Mesodermal cell (in vitro differentiated cells): ENCODE results near the gene TNS3.
"Not testable (repeated sequence)": the region's sequence is repeated elsewhere in the genome, so short reads cannot be mapped to it uniquely, and the experiment has no call there.

ENCODE experiments used
- H3K27ac ChIP-seq: 2 replicates; pipeline ENCODE4 v1.7.0; 2013; ENCODE audit warnings: mild to moderate bottlenecking, low read depth, low read length, moderate library complexity; ENCODE audit not compliant: severe bottlenecking
- H3K36me3 ChIP-seq: 2 replicates; pipeline ENCODE4 v1.7.1; 2013; ENCODE audit warnings: mild to moderate bottlenecking, low read length, moderate library complexity; ENCODE audit not compliant: control insufficient read depth, insufficient read depth
- H3K4me1 ChIP-seq: one replicate; pipeline ENCODE4 v1.7.1; 2013; ENCODE audit warnings: mild to moderate bottlenecking, low read length; ENCODE audit not compliant: insufficient read depth, control insufficient read depth, poor library complexity, severe bottlenecking
- H3K4me3 ChIP-seq: 2 replicates; pipeline ENCODE4 v1.7.0; 2013; ENCODE audit warnings: low read length, control low read depth, mild to moderate bottlenecking; ENCODE audit not compliant: insufficient read depth, poor library complexity, severe bottlenecking; ENCODE audit errors: extremely low read depth
- H3K9me3 ChIP-seq: 2 replicates; pipeline ENCODE4 v1.7.1; 2013; ENCODE audit warnings: mild to moderate bottlenecking, low read length, moderate library complexity; ENCODE audit not compliant: control insufficient read depth
- WGBS, 2 experiments: methylation state at CpG; one replicate each; pipeline ENCODE4 v1.1.5; 2013; ENCODE audit warnings: missing lambda C conversion rate in 2 of 2; ENCODE audit not compliant: insufficient coverage in 2 of 2; 5-methylcytosine and 5-hydroxymethylcytosine counted together

TNS3 gene

GRCh38 chr7:47617131-47617530 lies 35.2 kb upstream of the TNS3 start:
- 94 to 97% methylated on average over 2 to 3 of the region's 4 CpGs for whole genome bisulfite sequencing, 2 experiments
- Histone ChIP-seq H3K4me1 (peaks cover 5% of the 10 kb centered on the region), H3K36me3 (no peaks in the 10 kb centered on the region), H3K4me3 (no peak overlapping the region), H3K27ac (no peak overlapping the region), H3K9me3 (no peaks in the 10 kb centered on the region)

DNA sequence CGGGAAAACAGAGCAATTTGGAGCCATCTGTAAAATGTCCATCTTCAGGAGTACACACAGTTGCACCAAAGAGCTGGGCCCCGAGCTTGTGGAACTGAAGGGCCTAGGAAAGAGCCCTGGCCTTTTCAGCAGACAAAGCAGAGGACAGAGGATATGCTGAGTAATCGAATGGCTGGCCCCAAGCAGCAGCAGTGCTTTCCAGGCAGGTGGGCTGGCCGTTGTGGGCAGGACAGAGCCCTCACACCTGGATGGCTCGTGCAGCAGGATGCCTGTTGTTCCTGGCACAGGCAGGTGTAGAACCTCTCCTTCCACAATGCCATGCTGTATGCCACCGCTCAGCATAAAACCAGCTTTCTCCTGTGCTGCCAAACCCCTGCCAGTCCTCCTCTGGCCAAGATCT lies 32.5 kb upstream of the TNS3 start:
- WGBS, 2 experiments, result 78 to 86% methylated on average over 5 to 6 of the region's 6 CpGs
- Histone ChIP-seq H3K4me1 (no peaks in the 10 kb centered on the region), H3K4me3 (no peak overlapping the region), H3K9me3 (no peaks in the 10 kb centered on the region), H3K27ac (no peak overlapping the region), H3K36me3 (no peaks in the 10 kb centered on the region)

- no peaks in the 10 kb centered on the region for H3K9me3 ChIP-seq
- no peaks in the 10 kb centered on the region for H3K4me1 ChIP-seq
- H3K4me3 ChIP-seq, result no peak overlapping the region
- H3K27ac ChIP-seq, result no peak overlapping the region
- H3K36me3 ChIP-seq, result no peaks in the 10 kb centered on the region
- 86 to 89% methylated on average over 6 to 9 of the region's 10 CpGs for WGBS, 2 experiments
Observed at GRCh38 chr7:47611045-47611511, 29.2 kb upstream of the TNS3 start.

- H3K9me3 ChIP-seq, result no peaks in the 10 kb centered on the region
- H3K4me1 ChIP-seq, result no peaks in the 10 kb centered on the region
- H3K36me3 ChIP-seq, result no peaks in the 10 kb centered on the region
- no peak overlapping the region for H3K27ac ChIP-seq
- WGBS, 2 experiments, result 78 to 100% methylated on average over 1 to 4 of the region's 4 CpGs
- no peak overlapping the region for H3K4me3 ChIP-seq
Observed at GRCh38 chr7:47610506-47611044, 28.7 kb upstream of the TNS3 start.

GRCh38 chr7:47609803-47610452 lies 28.0 kb upstream of the TNS3 start:
- no peak overlapping the region for H3K27ac ChIP-seq
- no peak overlapping the region for H3K4me3 ChIP-seq
- 88 to 90% methylated on average over 13 to 14 of the region's 16 CpGs for WGBS, 2 experiments
- no peaks in the 10 kb centered on the region for H3K36me3 ChIP-seq
- H3K9me3 ChIP-seq, result no peaks in the 10 kb centered on the region
- H3K4me1 ChIP-seq, result no peaks in the 10 kb centered on the region

- 86 to 87% methylated on average over 5 to 6 of the region's 9 CpGs for WGBS, 2 experiments
- not testable (repeated sequence) for H3K4me3 ChIP-seq, H3K27ac ChIP-seq, H3K36me3 ChIP-seq, H3K9me3 ChIP-seq, H3K4me1 ChIP-seq
Observed at GRCh38 chr7:47606593-47607046, 24.7 kb upstream of the TNS3 start.

DNA sequence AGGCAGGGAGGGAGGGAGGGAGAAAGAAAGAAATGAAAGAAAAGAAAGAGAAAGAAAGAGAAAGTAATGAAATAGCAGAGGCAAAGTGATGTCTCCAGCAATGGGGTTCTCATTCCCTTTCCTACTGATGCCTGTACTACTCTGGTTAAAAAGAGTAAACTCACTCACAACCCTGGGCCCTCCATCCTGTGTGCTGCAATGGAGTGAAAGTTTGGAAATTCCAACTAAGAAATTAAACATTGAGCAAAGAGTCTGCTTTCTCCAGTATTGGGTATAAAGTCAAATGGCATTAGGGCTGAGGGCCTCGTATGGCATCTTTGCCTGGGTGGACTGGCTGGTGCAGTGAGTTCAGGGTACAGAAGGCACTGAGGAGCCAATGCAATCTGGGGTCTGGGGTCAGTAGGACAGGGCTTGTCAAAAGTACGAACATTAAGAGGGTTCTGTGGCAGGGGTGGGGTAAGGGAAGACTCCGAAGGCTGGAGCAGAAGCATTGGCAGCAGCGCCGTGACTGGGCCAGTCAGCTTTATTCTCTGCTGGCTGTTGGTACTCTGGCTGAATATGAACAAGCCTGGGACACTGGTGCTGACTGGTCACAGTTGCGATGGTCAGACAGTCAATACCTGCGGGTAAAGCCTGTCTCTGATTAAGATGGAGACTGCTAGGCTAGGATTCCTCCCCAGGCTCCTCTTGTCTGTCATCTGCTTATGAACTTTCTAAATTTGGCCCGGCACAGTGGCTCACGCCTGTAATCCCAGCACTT lies 24.1 kb upstream of the TNS3 start:
- H3K36me3 ChIP-seq, result no peaks in the 10 kb centered on the region
- WGBS, 2 experiments, result 92 to 94% methylated on average over 9 of the region's 9 CpGs
- H3K27ac ChIP-seq, result no peak overlapping the region
- H3K9me3 ChIP-seq, result no peaks in the 10 kb centered on the region
- no peak overlapping the region for H3K4me3 ChIP-seq
- H3K4me1 ChIP-seq, result peaks cover 7% of the 10 kb centered on the region

DNA sequence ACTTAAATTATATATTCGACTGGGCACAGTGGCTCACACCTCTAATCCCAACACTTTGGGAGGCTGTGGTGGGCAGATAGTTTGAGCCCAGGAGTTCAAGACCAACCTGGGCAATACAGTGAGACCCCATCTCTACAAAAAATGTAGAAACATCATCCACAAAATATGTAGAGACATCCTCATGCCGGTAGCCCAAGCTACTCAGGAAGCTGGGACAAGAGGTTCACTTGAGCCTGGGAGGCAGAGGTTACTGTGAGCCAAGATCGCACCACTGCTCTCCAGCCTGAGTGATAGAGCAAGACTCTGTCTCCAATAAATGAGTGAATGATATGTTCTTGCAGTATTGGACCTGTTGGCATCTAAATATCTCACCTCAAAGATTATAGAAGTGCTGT lies 22.6 kb upstream of the TNS3 start:
- Histone ChIP-seq H3K9me3 (no peaks in the 10 kb centered on the region), H3K36me3 (no peaks in the 10 kb centered on the region), H3K4me1 (peaks cover 12% of the 10 kb centered on the region), H3K27ac (no peak overlapping the region), H3K4me3 (no peak overlapping the region)
- WGBS, 2 experiments, result 95 to 100% methylated on average over 1 to 2 of the region's 3 CpGs

DNA sequence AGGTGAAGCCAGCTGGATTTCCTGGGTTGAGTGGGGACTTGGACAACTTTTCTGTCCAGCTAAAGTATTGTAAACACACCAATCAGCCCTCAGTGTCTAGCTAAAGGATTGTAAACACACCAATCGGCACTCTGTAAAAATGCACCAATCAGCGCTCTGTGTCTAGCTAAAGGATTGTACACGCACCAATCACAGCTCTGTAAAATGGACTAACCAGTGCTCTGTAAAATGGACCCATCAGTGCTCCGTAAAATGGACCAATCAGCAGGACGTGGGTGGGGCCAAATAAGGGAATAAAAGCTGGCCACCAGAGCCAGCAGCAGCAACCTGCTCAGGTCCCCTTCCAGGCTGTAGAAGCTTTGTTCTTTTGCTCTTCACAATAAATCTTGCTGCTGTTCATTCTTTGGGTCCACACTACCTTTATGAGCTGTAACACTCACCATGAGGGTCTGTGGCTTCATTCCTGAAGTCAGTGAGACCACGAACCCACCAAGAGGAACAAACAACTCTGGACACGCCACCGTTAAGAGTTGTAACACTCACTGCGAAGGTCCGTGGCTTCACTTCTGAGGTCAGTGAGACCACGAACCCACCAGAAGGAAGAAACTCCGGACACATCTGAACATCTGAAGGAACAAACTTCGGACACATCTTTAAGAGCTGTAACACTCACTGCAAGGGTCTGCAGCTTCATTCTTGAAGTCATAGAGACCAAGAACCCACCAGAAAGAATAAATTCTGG lies 21.8 kb upstream of the TNS3 start:
- H3K4me3 ChIP-seq, H3K9me3 ChIP-seq, H3K27ac ChIP-seq, H3K36me3 ChIP-seq: not testable (repeated sequence)
- 87 to 98% methylated on average over 10 to 13 of the region's 13 CpGs for WGBS, 2 experiments
- peaks cover 12% of the 10 kb centered on the region for H3K4me1 ChIP-seq

GRCh38 chr7:47602272-47603004 lies 20.5 kb upstream of the TNS3 start:
- WGBS, 2 experiments, result 71 to 91% methylated on average over 3 to 4 of the region's 7 CpGs
- no peak overlapping the region for H3K27ac ChIP-seq

More at GRCh38 chr7:47602272-47603004, 20.5 kb upstream of the TNS3 start:
- Histone ChIP-seq H3K4me1 (peaks cover 12% of the 10 kb centered on the region), H3K9me3 (peaks cover under 1% of the 10 kb centered on the region), H3K4me3 (no peak overlapping the region), H3K36me3 (no peaks in the 10 kb centered on the region)
